Skeletal muscle cell (primary cell): Measurements from ENCODE around the gene HSPB9.
"Not testable (repeated sequence)": the region's sequence is repeated elsewhere in the genome, so short reads cannot be mapped to it uniquely, and the experiment has no call there.

Experiments
- DNase-seq: peaks from one replicate; pipeline ENCODE4 v3.0.0-alpha.2; 2010; ENCODE audit warnings: low read depth
- H3K4me3 ChIP-seq: 2 replicates; pipeline ENCODE4 v1.5.1; 2011; ENCODE audit warnings: low read depth, mild to moderate bottlenecking, control low read depth, low read length, moderate library complexity

HSPB9 gene

GRCh38 chr17:42135664-42136653, 13.4 kb downstream of the HSPB9 start:
- H3K4me3 ChIP-seq, result no peak overlapping the region
- DNase-seq, result no peak

- no peak overlapping the region for H3K4me3 ChIP-seq
- no peak for DNase-seq
Observed at GRCh38 chr17:42136654-42137051, 14.0 kb downstream of the HSPB9 start.

GRCh38 chr17:42138749-42139492, 16.3 kb downstream of the HSPB9 start:
- no peak overlapping the region for H3K4me3 ChIP-seq
- no peak for DNase-seq

GRCh38 chr17:42140690-42141089, 18.1 kb downstream of the HSPB9 start:
- DNase-seq, H3K4me3 ChIP-seq: not testable (repeated sequence)

- no peak for DNase-seq
- H3K4me3 ChIP-seq, result no peak overlapping the region
Observed at GRCh38 chr17:42141382-42141781, 18.8 kb downstream of the HSPB9 start.

- DNase-seq, result peak; percentile 31
- no peak overlapping the region for H3K4me3 ChIP-seq
Observed at GRCh38 chr17:42142371-42142896, 19.8 kb downstream of the HSPB9 start.

- DNase-seq, H3K4me3 ChIP-seq: not testable (repeated sequence)
Observed at GRCh38 chr17:42143138-42143537, 20.5 kb downstream of the HSPB9 start.

- no peak for DNase-seq
- H3K4me3 ChIP-seq, result no peak overlapping the region
Observed at GRCh38 chr17:42146911-42147607, 24.5 kb downstream of the HSPB9 start.

GRCh38 chr17:42153919-42154742, 31.5 kb downstream of the HSPB9 start:
- H3K4me3 ChIP-seq, result peak overlapping the region; percentile 76
- DNase-seq, result no peak

GRCh38 chr17:42155614-42156045, 33.0 kb downstream of the HSPB9 start:
- H3K4me3 ChIP-seq, result peak overlapping the region; percentile 76
- DNase-seq, result no peak

- H3K4me3 ChIP-seq, result no peak overlapping the region
- DNase-seq, result no peak
Observed at GRCh38 chr17:42159796-42160530, 37.4 kb downstream of the HSPB9 start.

GRCh38 chr17:42160531-42160910, 37.9 kb downstream of the HSPB9 start:
- DNase-seq, result no peak
- no peak overlapping the region for H3K4me3 ChIP-seq

GRCh38 chr17:42163113-42163512, 40.5 kb downstream of the HSPB9 start:
- no peak for DNase-seq
- H3K4me3 ChIP-seq, result no peak overlapping the region

GRCh38 chr17:42163696-42164407, 41.2 kb downstream of the HSPB9 start:
- DNase-seq, result no peak
- H3K4me3 ChIP-seq, result no peak overlapping the region

- DNase-seq, result no peak
- no peak overlapping the region for H3K4me3 ChIP-seq
Observed at GRCh38 chr17:42165751-42166150, 43.1 kb downstream of the HSPB9 start.

GRCh38 chr17:42166196-42166763, 43.7 kb downstream of the HSPB9 start:
- no peak for DNase-seq
- H3K4me3 ChIP-seq, result no peak overlapping the region

GRCh38 chr17:42167807-42168206, 45.2 kb downstream of the HSPB9 start:
- DNase-seq, result no peak
- H3K4me3 ChIP-seq, result no peak overlapping the region
